Stimulated activated naive CD8-positive, alpha-beta T cell treated with anti-CD3 and anti-CD28 coated beads, Interleukin-15, amount 100 ng/mL, for 72 hours (primary cell): Measurements from ENCODE around the gene ABHD12B.

Experiments used
- ATAC-seq: fragments of 150-1000 bp; cut with Tn5 transposase; 2 replicates; pipeline ENCODE4 v1.10.0; 2021; ENCODE audit warnings: mild to moderate bottlenecking, moderate library complexity
- DNase-seq, 2 donors: peaks; one replicate each; pipeline ENCODE4 v3.0.0; 2021 to 2022
- H3K27ac Mint-ChIP-seq, 2 donors: one replicate each; pipeline ENCODE4 v1.8.0; 2022; ENCODE audit warnings: mild to moderate bottlenecking in 2 of 2, mixed read lengths in 2 of 2, moderate library complexity in 2 of 2
- H3K27me3 Mint-ChIP-seq: one replicate; pipeline ENCODE4 v1.8.0; 2022; ENCODE audit warnings: mixed read lengths
- H3K4me1 Mint-ChIP-seq: one replicate; pipeline ENCODE4 v1.8.0; 2022; ENCODE audit warnings: mild to moderate bottlenecking, mixed read lengths
- H3K4me3 Mint-ChIP-seq, 2 donors: one replicate each; pipeline ENCODE4 v1.8.0; 2022; ENCODE audit warnings: mild to moderate bottlenecking in 2 of 2, mixed read lengths in 2 of 2, moderate library complexity in 1 of 2
- H3K9me3 Mint-ChIP-seq, 2 donors: one replicate each; pipeline ENCODE4 v1.8.0; 2022; ENCODE audit warnings: mixed read lengths in 2 of 2

ABHD12B gene

GRCh38 chr14:50951032-50951431 lies 79.2 kb downstream of the ABHD12B start:
- no peak for DNase-seq
- H3K9me3 Mint-ChIP-seq, result no peaks in the 10 kb centered on the region
- no peaks in the 10 kb centered on the region for H3K27me3 Mint-ChIP-seq
- no peak for ATAC-seq
- no peak overlapping the region for H3K27ac Mint-ChIP-seq
- H3K4me3 Mint-ChIP-seq, result no peak overlapping the region
- peaks cover 16% of the 10 kb centered on the region for H3K4me1 Mint-ChIP-seq

DNA sequence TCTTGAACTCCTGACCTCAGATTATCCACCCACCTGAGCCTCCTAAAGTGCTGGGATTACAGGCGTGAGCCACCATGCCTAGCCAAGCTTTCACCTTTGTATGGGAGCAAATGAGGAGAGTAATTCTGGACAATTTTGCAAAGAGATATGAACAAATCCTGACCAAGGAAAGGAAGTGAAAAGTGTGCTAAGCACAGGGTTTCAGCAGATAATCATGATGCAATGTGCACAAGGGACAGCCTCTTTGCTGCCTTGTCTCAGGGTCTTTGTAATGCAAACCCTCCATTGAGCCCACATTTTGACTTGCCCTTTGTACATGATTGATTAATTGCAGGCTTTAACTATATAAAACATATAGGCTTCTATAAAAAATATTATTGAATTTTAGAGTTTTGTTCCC lies 81.6 kb downstream of the ABHD12B start:
- H3K27ac Mint-ChIP-seq, result no peak overlapping the region
- DNase-seq (no peak), ATAC-seq (no peak)
- H3K9me3 Mint-ChIP-seq, result no peaks in the 10 kb centered on the region
- H3K4me1 Mint-ChIP-seq, result peaks cover 16% of the 10 kb centered on the region
- no peaks in the 10 kb centered on the region for H3K27me3 Mint-ChIP-seq
- no peak overlapping the region for H3K4me3 Mint-ChIP-seq
